UCSD-AML1 (cell line): Measurements from ENCODE around the gene EAF1.
"Not testable (repeated sequence)": the region's sequence is repeated elsewhere in the genome, so short reads cannot be mapped to it uniquely, and the experiment has no call there.

Experiments
- DNase-seq: peaks from one replicate; lab custom pipeline; 2025; ENCODE audit not compliant: unreplicated experiment; lab: John Stamatoyannopoulos, UW

EAF1 gene

DNA sequence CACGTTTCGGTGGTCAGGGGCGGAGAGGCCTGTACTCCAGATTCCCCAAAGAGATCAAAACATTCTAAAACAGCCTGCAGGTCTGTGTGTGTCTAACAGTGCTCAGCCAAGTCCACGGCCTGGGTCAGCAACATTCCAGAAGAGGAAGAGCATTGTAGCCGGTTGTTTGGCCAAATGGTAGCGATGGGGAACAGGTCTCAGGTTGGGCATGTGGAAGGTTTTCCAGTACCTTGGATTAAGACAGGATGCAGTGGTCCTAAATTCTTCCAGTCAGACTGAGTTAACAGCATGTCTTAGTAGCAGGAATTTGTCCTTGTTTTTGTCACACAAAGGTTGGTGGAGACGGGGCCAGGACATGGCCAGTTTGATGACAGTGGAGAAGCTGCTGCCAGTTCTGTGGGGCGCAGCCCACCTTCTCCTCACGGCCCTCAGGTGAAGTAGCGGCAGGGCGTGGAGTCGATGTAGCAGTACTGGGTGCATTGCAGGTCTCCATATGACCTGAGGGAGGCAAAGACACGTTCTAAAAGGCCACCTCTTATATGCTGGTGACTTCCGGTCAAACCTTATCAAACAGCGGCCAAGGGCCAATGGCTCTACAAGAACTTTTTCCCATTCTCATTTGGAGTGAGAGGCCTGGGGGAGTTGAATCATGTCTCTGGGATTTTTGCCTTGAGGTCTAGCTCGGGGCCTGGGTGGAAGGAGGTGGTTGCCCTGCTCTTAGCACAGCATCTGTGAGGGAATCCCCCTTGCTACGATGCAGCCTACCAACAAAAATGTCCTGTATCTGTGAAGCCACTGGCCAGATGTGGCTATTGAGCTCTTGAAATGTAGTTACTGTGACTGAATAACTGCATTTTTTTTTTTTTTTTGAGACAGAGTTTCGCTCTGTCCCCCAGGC, 24.1 kb downstream of the EAF1 start:
- no peak for DNase-seq

DNA sequence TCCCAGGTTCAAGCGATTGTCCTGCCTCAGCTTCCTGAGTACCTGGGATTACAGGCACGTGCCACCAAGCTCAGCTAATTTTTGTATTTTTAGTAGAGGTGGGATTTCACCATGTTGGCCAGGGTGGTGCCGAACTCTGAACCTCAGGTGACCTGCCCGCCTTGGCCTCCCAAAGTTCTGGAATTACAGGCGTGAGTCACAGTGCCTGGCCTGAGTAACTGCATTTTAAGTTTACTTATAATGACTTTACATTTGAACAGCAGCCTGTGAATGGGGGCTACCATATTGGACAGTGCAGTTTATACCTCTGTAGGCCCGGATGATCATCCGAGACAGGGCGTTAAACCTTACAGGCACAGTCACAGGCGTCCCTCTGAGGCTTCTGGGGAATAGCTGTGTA, 24.8 kb downstream of the EAF1 start:
- DNase-seq: no peak

DNA sequence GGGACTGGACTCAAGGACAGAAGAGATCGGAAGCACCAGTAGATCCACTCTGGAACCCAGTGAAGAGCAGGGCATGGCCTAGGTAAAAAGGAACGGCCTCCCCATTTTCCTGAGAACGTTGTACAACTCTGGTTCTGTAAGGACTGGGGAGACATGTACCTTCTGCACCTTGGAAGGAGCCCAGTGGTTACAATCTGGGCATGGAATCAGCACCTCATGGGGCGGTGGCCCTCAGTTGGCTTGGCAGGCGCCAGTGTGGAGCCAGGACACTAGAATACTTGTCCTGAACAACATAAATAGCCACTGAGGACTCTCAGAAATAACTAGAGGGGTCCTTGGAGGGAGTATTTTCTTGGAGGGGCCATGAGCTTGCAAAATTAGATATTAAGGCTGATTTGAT, 25.6 kb downstream of the EAF1 start:
- no peak for DNase-seq

- DNase-seq: no peak
Measured at GRCh38 chr3:15453501-15453900, 26.1 kb downstream of the EAF1 start.

- DNase-seq: no peak
Measured at GRCh38 chr3:15453991-15454625, 26.7 kb downstream of the EAF1 start.

- DNase-seq: no peak
Measured at GRCh38 chr3:15454965-15455364, 27.6 kb downstream of the EAF1 start.

GRCh38 chr3:15455756-15456155, 28.4 kb downstream of the EAF1 start:
- DNase-seq: no peak

DNA sequence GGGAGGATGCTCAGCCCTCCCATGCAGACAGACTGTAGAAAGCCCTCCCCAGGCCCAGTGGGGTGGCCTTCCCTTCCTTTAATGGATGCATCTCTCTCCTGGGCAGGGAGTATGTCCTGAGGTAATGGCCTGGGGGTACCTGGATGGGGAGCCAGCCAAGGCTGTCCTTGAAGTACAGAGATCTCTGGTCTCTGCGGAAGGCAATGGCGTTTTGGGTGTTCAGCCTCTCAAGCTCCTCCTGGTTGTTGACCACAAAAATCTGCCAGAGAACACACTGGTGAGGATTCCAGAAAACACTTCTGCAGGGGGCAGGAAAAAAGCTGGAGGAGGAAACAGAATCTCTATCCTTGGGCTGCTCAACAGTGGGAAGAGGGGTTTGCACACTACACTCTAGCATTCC, 28.9 kb downstream of the EAF1 start:
- DNase-seq: no peak

DNA sequence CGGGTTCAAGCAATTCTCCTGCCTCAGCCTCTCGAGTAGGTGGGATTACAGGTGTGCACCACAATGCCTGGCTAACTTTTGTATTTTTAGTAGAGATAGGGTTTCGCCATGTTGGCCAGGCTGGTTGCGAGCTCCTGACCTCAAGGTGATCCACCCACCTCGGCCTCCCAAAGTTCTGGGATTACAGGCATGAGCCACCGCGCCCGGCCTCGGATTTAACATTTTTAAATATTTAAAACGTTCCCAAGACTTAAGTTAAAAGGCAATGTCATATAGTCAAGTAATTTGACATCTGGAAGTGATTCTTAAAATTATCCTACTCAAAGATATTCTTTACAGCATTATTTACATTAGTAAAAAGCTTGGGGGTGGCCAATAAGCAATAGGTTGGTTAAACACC, 29.5 kb downstream of the EAF1 start:
- DNase-seq: not testable (repeated sequence)

DNA sequence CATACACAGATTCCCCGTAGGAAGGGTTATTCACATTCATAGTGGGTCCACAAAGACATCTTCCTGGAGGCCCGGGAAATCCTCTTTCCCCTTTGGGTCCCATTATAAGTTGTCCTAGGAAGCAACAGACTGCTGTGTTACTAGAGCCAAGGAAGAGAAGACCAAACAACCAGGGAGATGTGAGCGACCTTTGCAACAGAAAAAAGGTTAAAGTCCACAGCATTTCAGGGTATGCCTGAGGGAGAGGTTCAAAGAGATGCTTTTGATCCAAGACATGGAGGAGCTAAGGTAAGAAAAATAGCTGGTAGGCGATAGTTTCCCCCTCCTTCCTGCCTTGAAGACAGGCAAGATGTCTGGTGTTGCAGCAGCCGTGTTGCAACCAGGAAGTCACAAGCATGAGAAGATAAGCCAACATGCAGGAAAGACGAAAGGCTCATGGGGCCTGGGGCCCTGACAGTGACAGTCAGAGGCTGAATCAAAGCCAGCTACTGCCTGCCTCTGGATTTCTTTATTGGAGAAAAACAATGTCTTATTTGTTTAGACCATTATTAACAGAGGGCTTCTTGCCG, 30.9 kb downstream of the EAF1 start:
- no peak for DNase-seq

GRCh38 chr3:15460891-15461531, 33.6 kb downstream of the EAF1 start:
- DNase-seq: peak; percentile 80

DNA sequence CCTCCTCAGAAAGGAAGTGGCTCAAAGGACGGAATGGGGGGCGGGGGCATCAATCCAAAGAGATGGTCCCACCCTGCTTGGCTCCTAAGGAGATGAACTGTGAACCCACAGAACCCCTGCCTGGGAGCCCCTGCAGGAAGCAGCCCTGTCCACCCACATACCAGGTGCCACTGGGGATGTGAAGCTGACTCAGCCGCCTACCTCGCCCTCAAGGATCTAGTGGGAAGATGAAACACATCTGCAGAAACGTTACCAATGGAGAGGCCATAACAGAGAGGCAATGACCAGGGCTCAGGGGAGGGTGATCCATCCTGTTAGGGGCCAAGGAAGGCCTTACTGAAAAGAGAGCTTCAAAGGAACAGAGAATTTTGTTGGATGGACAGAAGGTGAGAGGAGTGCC, 35.1 kb downstream of the EAF1 start:
- peak; percentile 36 for DNase-seq

- DNase-seq: no peak
Measured at GRCh38 chr3:15465876-15466585, 38.6 kb downstream of the EAF1 start.

- peak; percentile 34 for DNase-seq
Measured at GRCh38 chr3:15467227-15468181, 40.1 kb downstream of the EAF1 start.

DNA sequence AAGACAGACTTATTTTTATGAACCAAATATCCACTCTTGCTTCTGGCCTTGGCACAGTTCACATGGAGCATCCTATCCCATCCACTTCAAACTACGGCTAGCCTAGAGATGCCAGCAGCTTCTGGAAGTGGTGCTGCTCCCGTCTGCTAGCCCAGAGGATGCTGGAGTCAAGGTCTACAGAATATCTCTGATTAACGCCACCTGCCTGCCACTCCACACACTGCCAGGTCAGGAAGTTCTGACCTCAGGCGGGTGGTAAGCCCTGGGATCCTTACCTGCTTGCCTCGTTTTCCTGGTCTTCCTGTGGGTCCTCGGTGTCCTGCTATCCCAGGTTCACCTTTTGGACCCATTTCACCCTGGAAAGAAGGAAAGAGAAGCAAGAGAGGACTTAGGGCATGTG, 42.9 kb downstream of the EAF1 start:
- no peak for DNase-seq

GRCh38 chr3:15470849-15471248, 43.5 kb downstream of the EAF1 start:
- DNase-seq: no peak

GRCh38 chr3:15471861-15472260, 44.5 kb downstream of the EAF1 start:
- DNase-seq: no peak

GRCh38 chr3:15475161-15475560, 47.8 kb downstream of the EAF1 start:
- DNase-seq: no peak

DNA sequence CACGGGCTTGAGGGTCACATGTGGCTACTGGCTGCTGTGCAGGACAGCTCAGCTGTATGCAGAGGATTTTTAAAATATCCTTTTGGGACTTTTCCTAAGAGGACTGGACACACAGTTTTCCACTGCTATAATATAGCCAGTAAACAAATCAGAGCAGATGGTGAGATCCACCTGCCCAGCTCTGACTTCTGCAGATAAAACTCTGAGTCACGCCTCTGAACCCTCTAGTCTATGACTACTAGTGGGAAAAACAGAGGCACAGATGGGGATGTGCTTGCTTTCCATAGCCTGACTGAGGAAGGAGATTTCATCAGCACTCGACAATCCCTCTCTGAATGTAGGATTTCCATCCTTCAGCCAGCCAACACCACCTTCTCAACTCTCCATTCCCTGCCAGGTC, 49.0 kb downstream of the EAF1 start:
- DNase-seq: no peak
